Keratinocyte (primary cell): ENCODE results near the gene OR2F1. TPM values are rescaled to one million over a fixed set of nuclear protein-coding genes. Genes with fewer than 3 reads are reported as not detected.

Experiments used
- DNase-seq: peaks from one replicate; pipeline ENCODE4 v3.0.0-alpha.2; 2011; ENCODE audit warnings: low read depth, missing footprints, low spot score
- FAIRE-seq: peaks from 2 replicates; lab custom pipeline; 2011; peaks lifted over from hg19 to GRCh38; lab: Jason Lieb, UNC
- H2AFZ ChIP-seq: 2 replicates; pipeline ENCODE4 v1.6.0; 2012; ENCODE audit warnings: low read length, control low read depth, inconsistent platforms; ENCODE audit not compliant: control insufficient read depth
- H3K27ac ChIP-seq: 2 replicates; pipeline ENCODE4 v1.5.1; 2011; ENCODE audit warnings: low read length; ENCODE audit not compliant: control insufficient read depth, insufficient read depth
- H3K27me3 ChIP-seq: 3 replicates; pipeline ENCODE4 v1.6.0; 2011; ENCODE audit warnings: low read length; ENCODE audit not compliant: control insufficient read depth, insufficient read depth; ENCODE audit errors: extremely low read depth
- H3K36me3 ChIP-seq, 2 experiments: 2 replicates in 1 of 2; 3 replicates in 1 of 2; pipeline ENCODE4 v1.5.1; 2011; ENCODE audit warnings: low read length in 2 of 2, mild to moderate bottlenecking in 1 of 2; ENCODE audit not compliant: control insufficient read depth in 2 of 2, insufficient read depth in 2 of 2; ENCODE audit errors: extremely low read depth in 1 of 2
- H3K4me1 ChIP-seq: 3 replicates; pipeline ENCODE4 v1.5.1; 2011; ENCODE audit warnings: low read length; ENCODE audit not compliant: control insufficient read depth, insufficient read depth; ENCODE audit errors: extremely low read depth
- H3K4me2 ChIP-seq: 3 replicates; pipeline ENCODE4 v1.6.0; 2011; ENCODE audit warnings: low read depth, low read length; ENCODE audit not compliant: control insufficient read depth, insufficient read depth; ENCODE audit errors: extremely low read depth
- H3K4me3 ChIP-seq, 3 experiments: fragments of 200-600 bp in 1 of 3; sonication (generic) in 1 of 3; 2 replicates in 2 of 3; 3 replicates in 1 of 3; pipeline ENCODE4 v1.5.1; 2011 to 2016; ENCODE audit warnings: low read length in 3 of 3, mild to moderate bottlenecking in 3 of 3, control low read depth in 2 of 3, inconsistent platforms in 1 of 3, low read depth in 1 of 3, mixed read lengths in 1 of 3, mixed run types in 1 of 3, moderate library complexity in 1 of 3; ENCODE audit not compliant: control insufficient read depth in 2 of 3, insufficient read depth in 2 of 3; ENCODE audit errors: extremely low read depth in 1 of 3
- H3K79me2 ChIP-seq: 2 replicates; pipeline ENCODE4 v1.6.0; 2012; ENCODE audit warnings: low read length; ENCODE audit not compliant: control insufficient read depth, insufficient read depth
- H3K9ac ChIP-seq: 3 replicates; pipeline ENCODE4 v1.6.0; 2011; ENCODE audit warnings: low read length; ENCODE audit not compliant: control insufficient read depth, insufficient read depth; ENCODE audit errors: extremely low read depth
- H3K9me1 ChIP-seq: 3 replicates; pipeline ENCODE4 v1.6.0; 2011; ENCODE audit warnings: low read length; ENCODE audit not compliant: control insufficient read depth, insufficient read depth; ENCODE audit errors: extremely low read depth
- H3K9me3 ChIP-seq: 2 replicates; pipeline ENCODE4 v1.5.1; 2012; ENCODE audit warnings: low read depth, low read length; ENCODE audit not compliant: control insufficient read depth
- H4K20me1 ChIP-seq: 3 replicates; pipeline ENCODE4 v1.6.0; 2011; ENCODE audit warnings: low read length; ENCODE audit not compliant: control insufficient read depth, insufficient read depth; ENCODE audit errors: extremely low read depth
- CTCF ChIP-seq, 3 experiments: IDR thresholded peaks in 1 of 3; conservative IDR thresholded peaks in 1 of 3; optimal IDR thresholded peaks in 1 of 3; 2 replicates in 2 of 3; 3 replicates in 1 of 3; pipeline versions ENCODE3 to v1.5.1; 2011; ENCODE audit warnings: low read length in 3 of 3, mild to moderate bottlenecking in 3 of 3, moderate library complexity in 2 of 3, control low read depth in 1 of 3, inconsistent platforms in 1 of 3; ENCODE audit not compliant: insufficient read depth in 2 of 3; ENCODE audit errors: extremely low read depth in 1 of 3
- EZH2 ChIP-seq: IDR thresholded peaks from one replicate; pipeline ENCODE4 v1.6.1; 2012; ENCODE audit warnings: inconsistent platforms, mild to moderate bottlenecking, low read length, moderate library complexity
- dilution Hi-C: fragments of 300-500 bp; cut with MboI; formaldehyde crosslinking; loops from one replicate; pipeline ENCODE4 v1.7.0; 2020; ENCODE audit warnings: low sequenced_read_pairs; ENCODE audit not compliant: extremely low pct_ligation_motif_present
- polyA plus RNA-seq, 5 experiments: library from polyadenylated mRNA; depleted of rRNA in 3 of 5; stranded (reverse) in 3 of 5; stranded (forward) in 1 of 5; unstranded in 1 of 5; fragments of >200 nt; gene quantifications; 1 replicate in 1 of 5; 2 replicates in 3 of 5; 3 replicates in 1 of 5; pipeline versions ENCODE4 v1.2.1 to v1.2.3, GENCODE V29; 2011 to 2012; ENCODE audit warnings: missing spikeins in 2 of 5, low read depth in 1 of 5, low replicate concordance in 1 of 5

Gene OR2F1
- polyA plus RNA-seq, 1 donor (not counting 4 experiments of a cell fraction or from before 2014, with no cell fraction given) = not detected

DNA sequence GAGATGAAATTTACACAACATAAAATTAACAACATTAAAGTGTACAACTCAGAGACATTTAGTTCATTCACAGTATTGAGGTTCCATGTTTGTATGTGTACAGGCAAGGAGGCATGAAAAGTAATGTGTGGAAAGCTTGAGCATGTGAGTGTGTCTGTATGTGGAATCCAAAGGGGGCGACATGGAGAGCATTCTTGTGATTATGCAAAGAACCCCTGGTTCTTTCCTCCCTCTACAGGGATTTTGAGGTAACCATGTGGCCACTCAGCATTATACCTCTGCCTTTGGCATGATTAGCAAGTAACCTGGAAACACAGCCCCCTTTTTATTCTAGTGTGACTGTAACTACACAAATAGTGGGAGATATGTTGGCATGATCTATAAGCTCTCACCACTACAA, 21.0 kb downstream of the OR2F1 start:
- no peak for DNase-seq

GRCh38 chr7:143978585-143978984, 23.9 kb downstream of the OR2F1 start:
- H3K9me3 ChIP-seq = no peaks in the 10 kb centered on the region
- H3K27me3 ChIP-seq = no peaks in the 10 kb centered on the region
- dilution Hi-C loops = no loop called here
- H2AFZ ChIP-seq = no peak overlapping the region
- TF ChIP-seq CTCF (optimal IDR thresholded peaks at IDR 0.05 in 1 of 3, IDR thresholded peaks at IDR 0.05 in 1 of 3, conservative IDR thresholded peaks at IDR 0.05 in 1 of 3; ENCODE audit: extremely low read depth in 1 of 3, insufficient read depth in 2 of 3, low read length in 3 of 3) (no peak), EZH2 (no peak)
- no peaks in the 10 kb centered on the region for H4K20me1 ChIP-seq
- H3K27ac ChIP-seq = no peak overlapping the region
- H3K79me2 ChIP-seq = no peaks in the 10 kb centered on the region
- H3K4me2 ChIP-seq = no peak overlapping the region
- no peaks in the 10 kb centered on the region for H3K36me3 ChIP-seq
- no peak overlapping the region for H3K9ac ChIP-seq
- no peak overlapping the region for H3K4me3 ChIP-seq
- DNase-seq (no peak), FAIRE-seq (no peak)
- H3K4me1 ChIP-seq = peaks cover 8% of the 10 kb centered on the region
- no peaks in the 10 kb centered on the region for H3K9me1 ChIP-seq

More for the DNA sequence above, 21.0 kb downstream of the OR2F1 start:
- H3K9me1 ChIP-seq = no peaks in the 10 kb centered on the region
- no peak overlapping the region for H3K4me3 ChIP-seq
- H3K27me3 ChIP-seq = no peaks in the 10 kb centered on the region
- no peaks in the 10 kb centered on the region for H4K20me1 ChIP-seq
- H3K79me2 ChIP-seq = no peaks in the 10 kb centered on the region
- dilution Hi-C loops = no loop called here
- H3K4me2 ChIP-seq = no peak overlapping the region
- no peaks in the 10 kb centered on the region for H3K36me3 ChIP-seq
- H2AFZ ChIP-seq = no peak overlapping the region
- TF ChIP-seq EZH2 (no peak), CTCF (optimal IDR thresholded peaks at IDR 0.05 in 1 of 3, IDR thresholded peaks at IDR 0.05 in 1 of 3, conservative IDR thresholded peaks at IDR 0.05 in 1 of 3; ENCODE audit: extremely low read depth in 1 of 3, insufficient read depth in 2 of 3, low read length in 3 of 3) (peak in 1 of 3 experiments; percentile 15)
- H3K4me1 ChIP-seq = peaks cover 8% of the 10 kb centered on the region
- no peaks in the 10 kb centered on the region for H3K9me3 ChIP-seq
- H3K27ac ChIP-seq = no peak overlapping the region
- no peak overlapping the region for H3K9ac ChIP-seq
- FAIRE-seq = no peak
